Stimulated activated CD4-positive, alpha-beta T cell treated with anti-CD3 and anti-CD28 coated beads, Interleukin-2, amount 100 ng/mL, for 48 hours (primary cell): Measurements from ENCODE around the gene SLC25A2.
"Not testable (repeated sequence)": the region's sequence is repeated elsewhere in the genome, so short reads cannot be mapped to it uniquely, and the experiment has no call there.

Experiments
- DNase-seq, 2 donors: peaks; one replicate each; pipeline ENCODE4 v3.0.0-alpha.2; 2020

Gene SLC25A2

GRCh38 chr5:141303756-141304155 is at the start of gene SLC25A2:
TSS of gene SLC25A2 (minus strand) at chr5:141304049. CDS start at chr5:141303865, 184 bp downstream.
- DNase-seq, result no peak

- no peak for DNase-seq
Observed at GRCh38 chr5:141351591-141351990, 47.7 kb upstream of the SLC25A2 start.

DNA sequence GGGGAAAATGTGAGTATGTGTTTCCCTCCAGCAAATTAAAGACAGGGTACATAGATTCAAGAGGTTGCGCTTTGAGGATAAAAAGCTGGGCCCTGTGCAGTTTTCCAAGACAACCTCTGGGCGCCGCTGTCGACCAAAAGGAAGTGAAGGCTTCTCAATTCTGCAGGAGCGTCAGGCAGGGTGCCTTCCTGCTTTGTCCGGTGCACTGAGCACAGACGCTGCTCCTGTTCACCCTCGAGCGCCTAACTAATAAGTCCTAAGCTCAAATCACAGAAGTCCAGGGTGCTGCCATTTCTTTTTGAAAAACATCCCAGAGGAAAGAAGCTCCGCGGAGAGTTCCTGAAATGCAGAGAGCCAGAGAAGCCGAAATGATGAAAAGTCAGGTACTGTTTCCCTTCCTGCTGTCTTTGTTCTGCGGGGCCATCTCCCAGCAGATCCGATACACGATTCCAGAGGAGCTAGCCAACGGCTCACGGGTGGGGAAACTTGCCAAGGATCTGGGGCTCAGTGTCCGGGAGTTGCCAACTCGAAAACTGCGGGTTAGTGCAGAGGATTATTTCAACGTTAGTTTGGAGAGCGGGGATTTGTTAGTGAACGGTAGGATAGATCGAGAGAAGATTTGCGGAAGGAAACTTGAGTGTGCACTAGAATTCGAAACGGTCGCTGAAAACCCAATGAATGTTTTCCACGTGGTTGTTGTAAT is 46.2 kb upstream of the SLC25A2 start, which contains the start of gene PCDHGB1:
Gene PCDHGB1 (plus strand): TSS at position 183 of the 703 bp plus-strand sequence. CDS start 162 bp downstream, at position 345.
- DNase-seq, result no peak

- not testable (repeated sequence) for DNase-seq
Observed at GRCh38 chr5:141346017-141346416, 42.2 kb upstream of the SLC25A2 start.

DNA sequence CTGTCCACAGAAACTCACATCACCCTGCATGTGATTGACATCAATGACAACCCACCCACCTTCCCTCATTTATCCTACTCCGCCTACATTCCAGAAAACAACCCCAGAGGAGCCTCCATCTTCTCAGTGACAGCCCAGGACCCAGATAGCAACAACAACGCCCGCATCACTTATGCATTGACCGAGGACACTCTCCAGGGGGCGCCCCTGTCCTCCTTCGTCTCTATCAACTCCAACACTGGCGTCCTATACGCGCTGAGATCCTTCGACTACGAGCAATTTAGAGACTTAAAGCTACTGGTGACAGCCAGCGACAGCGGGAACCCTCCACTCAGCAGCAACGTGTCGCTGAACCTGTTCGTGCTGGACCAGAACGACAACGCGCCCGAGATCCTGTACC is 41.5 kb upstream of the SLC25A2 start:
- no peak for DNase-seq

DNA sequence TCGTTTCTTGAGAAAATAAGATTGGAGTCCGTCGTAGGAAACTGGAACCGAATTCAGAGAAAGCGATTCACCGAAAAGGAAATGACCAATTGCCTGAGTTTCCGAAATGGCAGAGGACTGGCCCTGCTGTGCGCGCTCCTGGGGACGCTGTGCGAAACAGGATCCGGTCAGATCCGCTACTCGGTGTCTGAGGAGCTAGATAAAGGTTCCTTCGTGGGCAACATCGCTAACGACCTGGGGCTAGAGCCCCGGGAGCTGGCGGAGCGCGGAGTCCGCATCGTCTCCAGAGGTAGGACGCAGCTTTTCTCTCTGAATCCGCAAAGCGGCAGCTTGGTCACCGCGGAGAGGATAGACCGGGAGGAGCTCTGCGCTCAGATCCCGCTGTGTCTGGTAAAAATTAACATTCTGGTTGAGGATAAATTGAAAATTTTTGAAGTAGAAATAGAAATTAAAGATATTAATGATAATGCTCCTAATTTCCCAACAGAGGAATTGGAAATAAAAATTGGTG is 40.2 kb upstream of the SLC25A2 start:
- no peak for DNase-seq

DNA sequence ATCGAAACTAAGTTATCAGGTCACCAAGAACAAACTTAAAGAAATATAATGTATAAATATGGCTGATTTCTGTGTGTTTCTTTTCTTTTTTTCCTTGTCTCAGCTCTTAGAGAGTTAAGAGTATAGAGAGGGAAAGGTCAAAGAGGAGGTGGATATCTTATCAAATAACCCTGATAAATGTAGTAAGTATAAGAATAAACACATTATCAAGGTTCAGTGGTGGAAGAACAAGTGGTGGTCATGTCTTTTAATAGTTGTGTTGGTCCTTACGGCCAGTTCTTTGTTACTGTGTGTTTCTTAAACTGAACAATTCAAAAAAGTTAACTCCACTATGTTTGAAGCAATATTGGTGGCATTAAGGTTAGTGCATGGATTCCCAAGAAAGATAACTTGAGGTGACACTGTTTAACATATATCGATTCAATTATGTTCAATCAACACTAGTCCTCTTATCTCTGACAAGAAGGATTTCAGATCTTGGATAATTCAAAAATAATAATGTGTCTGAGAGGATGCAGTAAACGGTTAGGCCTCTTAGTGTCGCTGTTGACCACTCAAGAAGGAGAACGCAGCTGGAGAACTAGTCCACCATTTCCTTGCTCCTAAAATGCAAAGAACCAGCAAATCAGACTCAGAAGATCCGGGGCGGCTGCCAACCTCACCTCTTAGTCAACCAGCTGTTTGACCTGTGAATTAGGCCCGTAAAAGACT is 39.5 kb upstream of the SLC25A2 start, which contains the start of gene PCDHGA3:
Gene PCDHGA3 (plus strand): TSS at position 588 of the 711 bp plus-strand sequence. CDS start 205 bp downstream, outside the sequence.
- no peak for DNase-seq

DNA sequence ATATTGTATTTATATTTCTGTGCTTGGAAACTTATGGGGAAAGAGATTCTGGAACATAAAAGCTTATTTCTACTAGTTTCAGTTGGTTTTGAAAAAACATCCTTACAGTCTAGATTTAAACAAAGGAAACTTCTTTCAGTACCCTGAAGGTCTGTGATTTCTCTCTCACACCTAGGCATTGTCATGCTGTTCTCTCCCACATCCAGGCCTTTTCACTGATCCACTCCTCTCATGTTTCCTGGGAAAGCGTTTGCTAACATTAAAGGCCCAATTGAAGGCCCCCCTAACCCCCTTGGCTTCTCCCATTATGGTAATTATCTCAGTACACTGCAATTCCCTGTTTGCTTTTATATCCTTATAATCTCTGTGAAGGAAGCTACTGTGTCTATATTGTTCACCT is 38.9 kb upstream of the SLC25A2 start:
- no peak for DNase-seq

DNA sequence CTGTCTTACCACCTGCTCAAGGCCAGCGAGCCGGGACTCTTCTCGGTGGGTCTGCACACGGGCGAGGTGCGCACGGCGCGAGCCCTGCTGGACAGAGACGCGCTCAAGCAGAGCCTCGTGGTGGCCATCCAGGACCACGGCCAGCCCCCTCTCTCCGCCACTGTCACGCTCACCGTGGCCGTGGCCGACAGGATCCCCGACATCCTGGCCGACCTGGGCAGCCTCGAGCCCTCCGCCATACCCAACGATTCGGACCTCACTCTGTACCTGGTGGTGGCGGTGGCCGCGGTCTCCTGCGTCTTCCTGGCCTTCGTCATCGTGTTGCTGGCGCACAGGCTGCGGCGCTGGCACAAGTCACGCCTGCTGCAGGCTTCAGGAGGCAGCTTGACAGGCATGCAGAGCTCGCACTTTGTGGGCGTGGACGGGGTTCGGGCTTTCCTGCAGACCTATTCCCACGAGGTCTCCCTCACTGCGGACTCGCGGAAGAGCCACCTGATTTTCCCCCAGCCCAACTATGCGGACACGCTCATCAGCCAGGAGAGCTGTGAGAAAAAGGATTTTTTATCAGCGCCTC is 37.0 kb upstream of the SLC25A2 start:
- DNase-seq, result not testable (repeated sequence)

DNA sequence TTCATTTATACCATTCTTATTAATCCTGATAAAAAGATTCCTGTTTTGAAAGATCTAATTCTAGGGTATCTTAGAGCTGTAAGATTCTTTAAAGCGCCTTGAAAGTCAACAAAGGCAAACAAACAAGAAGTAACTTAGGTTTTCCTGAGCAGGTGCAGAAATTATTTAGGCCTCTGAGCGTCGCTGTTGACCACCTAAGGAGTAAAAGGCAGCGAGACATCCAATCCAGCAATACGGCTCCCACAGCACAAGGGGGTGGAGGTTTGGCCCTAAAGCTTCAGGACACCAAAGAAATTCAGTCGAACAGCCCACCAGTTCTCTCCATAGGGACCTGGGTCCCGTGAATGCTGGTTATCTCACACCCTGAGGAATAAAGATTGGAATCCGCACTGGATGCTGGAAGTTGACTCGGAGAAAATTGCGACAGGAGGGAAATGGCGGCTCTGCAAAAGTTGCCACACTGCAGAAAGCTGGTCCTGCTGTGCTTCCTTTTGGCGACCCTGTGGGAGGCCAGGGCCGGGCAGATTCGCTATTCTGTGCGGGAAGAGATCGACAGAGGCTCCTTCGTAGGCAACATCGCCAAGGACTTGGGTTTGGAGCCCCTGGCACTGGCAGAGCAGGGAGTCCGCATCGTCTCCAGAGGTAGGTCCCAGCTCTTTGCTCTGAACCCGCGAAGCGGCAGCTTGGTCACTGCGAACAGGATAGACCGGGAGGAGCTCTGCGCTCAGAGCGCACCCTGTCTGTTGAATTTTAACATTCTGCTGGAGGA is 34.9 kb upstream of the SLC25A2 start, which contains the start of gene PCDHGA2:
Gene PCDHGA2 (plus strand): TSS at position 223 of the 769 bp plus-strand sequence.
- DNase-seq, result no peak

GRCh38 chr5:141332571-141332970 is 28.7 kb upstream of the SLC25A2 start:
- not testable (repeated sequence) for DNase-seq

DNA sequence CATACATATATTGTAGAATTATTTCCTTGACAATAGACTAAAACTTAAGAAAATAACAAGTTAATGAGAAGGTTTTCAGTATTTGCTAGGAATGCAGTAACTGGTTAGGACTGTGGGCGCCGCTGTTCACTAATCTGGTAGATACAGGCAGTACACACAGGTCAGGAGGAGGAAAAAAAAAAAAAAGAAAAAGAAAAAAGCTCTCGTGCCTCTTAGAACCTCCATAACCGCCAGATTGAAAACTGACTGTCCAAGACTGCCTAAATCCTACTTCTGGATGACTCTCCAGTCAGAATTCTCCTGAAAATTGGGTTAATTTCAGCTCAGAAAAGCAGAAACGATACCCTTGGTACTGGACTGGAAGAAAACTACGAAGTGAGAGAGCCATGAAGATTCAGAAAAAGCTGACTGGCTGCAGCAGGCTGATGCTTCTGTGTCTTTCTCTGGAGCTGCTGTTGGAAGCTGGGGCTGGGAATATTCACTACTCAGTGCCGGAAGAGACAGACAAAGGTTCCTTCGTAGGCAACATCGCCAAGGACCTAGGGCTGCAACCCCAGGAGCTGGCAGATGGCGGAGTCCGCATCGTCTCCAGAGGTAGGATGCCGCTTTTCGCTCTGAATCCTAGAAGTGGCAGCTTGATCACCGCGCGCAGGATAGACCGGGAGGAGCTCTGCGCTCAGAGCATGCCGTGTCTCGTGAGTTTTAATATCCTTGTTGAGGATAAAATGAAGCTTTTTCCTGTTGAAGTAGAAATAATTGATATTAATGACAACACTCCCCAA is 26.6 kb upstream of the SLC25A2 start, which contains the start of gene PCDHGA1:
Gene PCDHGA1 (plus strand): TSS at position 216 of the 782 bp plus-strand sequence.
- no peak for DNase-seq

DNA sequence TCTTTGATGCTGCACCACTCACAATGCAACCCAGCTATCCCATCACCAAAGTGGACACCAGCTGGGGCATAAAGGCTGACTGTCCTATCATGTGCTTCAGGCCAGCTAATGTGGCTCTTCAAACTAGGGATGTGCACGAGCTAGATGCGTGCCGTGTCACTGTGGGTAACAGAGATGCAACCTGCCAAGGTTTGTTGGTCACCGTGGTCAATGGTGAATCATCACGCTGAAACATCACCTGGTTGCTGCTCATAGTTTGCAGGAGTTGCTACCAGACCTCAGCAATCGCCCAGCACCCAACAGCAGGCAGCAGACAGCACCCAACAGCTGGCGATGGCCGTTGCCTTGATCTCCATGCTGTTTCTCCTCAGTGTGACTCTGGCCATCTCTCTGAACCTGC is 24.4 kb upstream of the SLC25A2 start:
- DNase-seq, result no peak

DNA sequence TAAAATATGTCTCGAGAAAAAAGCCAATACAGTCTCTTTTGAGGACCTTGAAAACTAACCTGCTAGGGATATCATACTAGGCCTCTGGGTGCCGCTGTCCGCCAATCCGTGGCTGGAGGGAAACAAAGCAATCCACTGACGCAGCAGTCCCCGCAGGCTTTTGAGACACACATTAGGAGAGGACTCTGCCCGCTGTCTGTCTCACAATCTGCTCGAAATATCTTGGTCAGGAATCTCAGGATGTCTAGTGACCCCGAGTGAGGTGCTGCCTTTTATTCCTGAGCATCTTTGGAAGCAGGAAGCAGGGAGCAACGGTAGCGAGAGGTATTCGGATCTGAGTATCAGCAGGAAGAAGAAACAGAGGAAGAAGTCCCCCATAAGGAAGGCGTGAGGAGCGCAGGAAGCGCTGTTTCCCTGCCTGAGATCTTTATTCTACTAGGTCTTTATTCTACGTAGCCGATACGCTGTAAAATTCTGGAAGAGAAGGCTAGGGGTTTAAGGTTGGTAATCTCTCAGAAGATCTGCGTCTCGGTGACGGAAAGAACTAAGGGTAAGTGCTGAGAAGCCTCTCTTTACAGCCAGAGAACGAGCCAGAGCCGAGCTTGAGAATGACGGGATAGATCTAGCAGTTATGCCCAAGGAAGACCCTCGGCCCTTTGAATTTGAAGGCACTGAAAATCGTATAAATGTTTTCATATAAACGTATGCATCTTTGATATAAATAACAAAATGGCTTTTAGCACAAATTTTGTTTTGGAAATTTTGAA is 22.4 kb upstream of the SLC25A2 start:
- peak; percentile 34 to 52 for DNase-seq

DNA sequence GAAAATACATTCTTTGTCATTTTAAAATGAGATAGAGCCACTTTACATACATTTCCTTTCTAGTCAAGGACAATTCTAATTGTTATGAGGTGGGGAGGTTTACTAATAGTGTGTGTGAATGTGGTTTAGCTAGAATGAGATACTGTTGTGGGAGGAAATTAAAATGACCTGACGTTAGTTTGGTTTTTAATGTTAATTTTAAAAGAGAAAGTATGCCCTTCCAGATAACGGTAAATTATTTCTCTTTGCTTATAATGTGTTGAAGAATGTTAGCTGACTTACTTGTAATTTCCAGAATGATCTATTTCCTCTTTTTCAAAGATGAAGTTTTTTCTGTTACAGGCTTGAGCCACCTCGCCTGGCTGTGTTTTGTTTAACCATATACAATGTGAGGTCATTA is 18.4 kb upstream of the SLC25A2 start:
- DNase-seq, result no peak

GRCh38 chr5:141320225-141321169 is 16.6 kb upstream of the SLC25A2 start, which contains the start of gene TAF7:
TSS of gene TAF7 (minus strand) at chr5:141320784. CDS start at chr5:141320044, 740 bp downstream.
- peak; percentile 84 to 90 for DNase-seq

DNA sequence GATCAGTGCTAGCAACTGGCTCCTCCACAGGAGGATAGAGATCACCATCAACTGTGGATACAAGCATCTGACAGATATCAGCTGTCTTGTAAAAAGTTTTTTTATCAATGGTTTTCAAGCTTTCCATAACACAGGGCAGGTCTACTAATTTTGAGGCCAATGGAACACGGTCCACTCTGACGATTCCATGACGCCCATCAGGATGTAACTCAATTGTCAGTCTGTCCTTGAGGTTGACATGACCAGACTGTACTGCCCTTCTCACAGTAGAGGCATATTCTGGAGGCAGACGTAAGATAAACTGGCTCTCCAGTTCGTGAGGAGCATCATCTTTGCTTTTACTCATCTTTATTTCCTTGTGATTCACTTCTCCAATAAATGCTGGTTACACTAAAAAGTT is 15.8 kb upstream of the SLC25A2 start:
- no peak for DNase-seq

GRCh38 chr5:141319202-141319601 is 15.4 kb upstream of the SLC25A2 start:
- no peak for DNase-seq

DNA sequence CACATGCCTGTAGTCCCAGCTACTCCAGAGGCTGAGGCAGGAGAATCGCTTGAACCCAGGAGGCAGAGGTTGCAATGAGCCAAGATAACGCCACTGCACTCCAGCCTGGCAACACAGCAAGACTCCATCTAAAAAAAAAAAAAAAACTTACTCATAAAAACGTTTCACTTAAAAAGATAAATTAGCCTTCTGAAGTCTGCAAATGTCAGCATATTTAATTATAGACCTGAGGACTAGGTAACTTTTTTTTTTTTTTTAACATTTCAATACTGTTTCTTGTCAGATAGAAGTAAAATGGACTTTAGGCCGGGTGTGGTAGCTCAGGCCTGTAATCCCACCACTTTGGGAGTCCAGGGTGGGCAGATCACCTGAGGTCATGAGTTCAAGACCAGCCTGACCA is 13.1 kb upstream of the SLC25A2 start:
- not testable (repeated sequence) for DNase-seq

DNA sequence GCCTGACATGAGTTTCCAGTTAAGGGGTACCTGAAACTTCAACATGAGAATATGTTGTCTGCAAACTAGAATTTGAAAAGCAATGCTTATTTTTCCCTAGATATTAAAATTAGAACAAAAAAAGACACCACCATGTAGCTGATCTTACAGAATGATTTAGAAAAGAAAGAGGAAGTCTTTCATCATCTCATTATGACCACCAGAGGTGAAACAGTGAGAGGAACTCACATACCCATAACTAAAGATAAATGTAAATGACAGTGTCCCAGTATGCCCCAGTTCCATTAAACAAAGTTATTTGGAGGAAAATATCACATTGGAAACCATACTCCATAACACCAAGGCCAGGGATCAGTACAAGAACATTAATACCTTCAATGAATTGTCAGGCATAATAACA is 9.9 kb upstream of the SLC25A2 start:
- DNase-seq, result no peak
